ENCODE measurements around the gene FGD2. TPM values are rescaled to one million over a fixed set of nuclear protein-coding genes. Genes with fewer than 3 reads are reported as not detected.

FGD2 gene
- total RNA-seq, 1 donor from 2014 or later, result 435 TPM

DNA sequence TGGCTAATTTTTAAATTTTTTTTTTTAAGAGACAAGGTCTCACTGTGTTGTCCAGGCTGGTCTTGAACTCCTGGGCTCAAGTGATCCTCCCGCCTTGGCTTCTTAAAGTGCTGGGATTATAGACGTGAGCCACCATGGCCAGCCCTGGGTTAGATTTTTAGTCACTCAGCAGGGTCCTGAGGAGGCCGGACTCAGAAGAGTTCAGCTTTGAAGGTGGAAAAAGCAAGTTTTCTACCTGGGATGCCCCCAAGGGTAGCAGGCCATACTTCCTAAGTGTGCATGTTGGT is 44.2 kb downstream of the FGD2 start:
- H3K27ac Mint-ChIP-seq, result peak overlapping the region; percentile 98
- H3K27me3 Mint-ChIP-seq, result peaks cover 1% of the 10 kb centered on the region
- peaks cover 68% of the 10 kb centered on the region for H3K4me1 Mint-ChIP-seq
- no peak for TF ChIP-seq CTCF (IDR thresholded peaks at IDR 0.05)
- DNase-seq, result no peak
- POLR2A ChIA-PET, result interaction anchor here (0.6 to 11.8 kb wide), 12 partner anchors 11 to 297 kb away, joined by 3 to 956 read pairs (median 53); partner anchors contain the start of genes FGD2 and PIM1
- CTCF ChIA-PET, result interaction anchor here (1.3 to 11.4 kb wide), 8 partner anchors 15 to 158 kb away, joined by 3 to 289 read pairs (median 52); partner anchors contain the start of gene PIM1
- peak overlapping the region; percentile 85 for H3K4me3 Mint-ChIP-seq
- H3K9me3 Mint-ChIP-seq, result no peaks in the 10 kb centered on the region
- intact Hi-C loops (cut with micrococcal nuclease), result loop anchor here (1.0 to 2.0 kb wide), 2 partner anchors 106 to 367 kb away; no protein-coding TSS in a partner anchor
- ATAC-seq (ENCODE audit: low read depth), result peak; percentile 1
- H3K36me3 Mint-ChIP-seq (ENCODE audit: low read depth), result peaks cover 4% of the 10 kb centered on the region

DNA sequence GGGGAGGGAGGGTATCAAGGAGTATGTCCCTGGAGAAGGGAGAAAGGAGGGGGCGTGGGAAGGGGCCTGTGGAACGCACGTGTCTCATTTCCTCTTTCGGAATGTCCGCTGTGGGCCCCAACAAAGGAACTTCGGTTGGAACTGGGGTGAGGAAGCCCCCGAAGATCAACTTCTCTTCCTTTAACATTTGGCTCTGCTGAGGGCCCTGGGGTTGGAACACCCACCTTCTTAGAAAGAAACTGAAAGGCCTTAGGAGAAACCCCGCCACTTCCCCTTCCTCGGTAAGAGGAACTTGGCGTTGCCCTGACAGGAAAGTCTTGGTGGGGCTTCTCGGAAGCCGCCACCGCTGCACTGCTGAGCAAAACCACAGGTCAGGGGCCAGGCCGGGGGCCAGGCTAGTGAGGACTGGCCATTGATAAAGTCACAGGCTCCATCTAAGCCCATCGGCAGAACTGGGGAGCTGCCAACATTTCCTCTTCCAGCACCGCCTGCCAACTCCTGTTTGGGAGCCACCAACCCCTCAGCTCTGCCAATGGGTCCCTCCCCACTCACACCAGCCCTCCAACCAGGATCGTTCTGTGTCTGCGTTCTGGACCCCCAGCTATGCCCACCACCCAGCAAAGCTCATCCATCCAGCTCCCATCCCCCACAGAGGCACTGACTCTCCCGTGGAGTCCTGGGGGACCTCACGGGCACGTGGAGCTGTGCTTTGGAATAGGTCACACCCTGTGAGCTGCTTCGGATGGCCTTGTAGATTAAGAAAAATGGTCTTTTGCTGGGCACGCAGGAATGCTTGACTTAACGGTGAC is 44.8 kb downstream of the FGD2 start:
- intact Hi-C loops (cut with micrococcal nuclease), result loop anchor here (1.0 to 2.0 kb wide), 2 partner anchors 105 to 367 kb away; no protein-coding TSS in a partner anchor
- CTCF ChIA-PET, result interaction anchor here (0.6 to 11.4 kb wide), 17 partner anchors 10 to 165 kb away, joined by 3 to 289 read pairs (median 7); partner anchors contain the start of genes C6orf89 and PIM1
- Mint-ChIP-seq H3K4me3 (peak overlapping the region; percentile 85), H3K27ac (peak overlapping the region; percentile 98), H3K4me1 (peaks cover 68% of the 10 kb centered on the region), H3K27me3 (peaks cover 1% of the 10 kb centered on the region), H3K36me3 (ENCODE audit: low read depth) (peaks cover 4% of the 10 kb centered on the region), H3K9me3 (no peaks in the 10 kb centered on the region)
- POLR2A ChIA-PET, result interaction anchor here (0.6 to 11.8 kb wide), 24 partner anchors 8 to 298 kb away, joined by 3 to 956 read pairs (median 6); partner anchors contain the start of genes FGD2, MTCH1, PIM1 and PPIL1
- DNase-seq (peak; percentile 71), ATAC-seq (ENCODE audit: low read depth) (peak; percentile 48)
- TF ChIP-seq CTCF (IDR thresholded peaks at IDR 0.05), result no peak

GRCh38 chr6:37050854-37051137 is 45.3 kb downstream of the FGD2 start:
- peak overlapping the region; percentile 85 for H3K4me3 Mint-ChIP-seq
- no peak for ATAC-seq (ENCODE audit: low read depth)

DNA sequence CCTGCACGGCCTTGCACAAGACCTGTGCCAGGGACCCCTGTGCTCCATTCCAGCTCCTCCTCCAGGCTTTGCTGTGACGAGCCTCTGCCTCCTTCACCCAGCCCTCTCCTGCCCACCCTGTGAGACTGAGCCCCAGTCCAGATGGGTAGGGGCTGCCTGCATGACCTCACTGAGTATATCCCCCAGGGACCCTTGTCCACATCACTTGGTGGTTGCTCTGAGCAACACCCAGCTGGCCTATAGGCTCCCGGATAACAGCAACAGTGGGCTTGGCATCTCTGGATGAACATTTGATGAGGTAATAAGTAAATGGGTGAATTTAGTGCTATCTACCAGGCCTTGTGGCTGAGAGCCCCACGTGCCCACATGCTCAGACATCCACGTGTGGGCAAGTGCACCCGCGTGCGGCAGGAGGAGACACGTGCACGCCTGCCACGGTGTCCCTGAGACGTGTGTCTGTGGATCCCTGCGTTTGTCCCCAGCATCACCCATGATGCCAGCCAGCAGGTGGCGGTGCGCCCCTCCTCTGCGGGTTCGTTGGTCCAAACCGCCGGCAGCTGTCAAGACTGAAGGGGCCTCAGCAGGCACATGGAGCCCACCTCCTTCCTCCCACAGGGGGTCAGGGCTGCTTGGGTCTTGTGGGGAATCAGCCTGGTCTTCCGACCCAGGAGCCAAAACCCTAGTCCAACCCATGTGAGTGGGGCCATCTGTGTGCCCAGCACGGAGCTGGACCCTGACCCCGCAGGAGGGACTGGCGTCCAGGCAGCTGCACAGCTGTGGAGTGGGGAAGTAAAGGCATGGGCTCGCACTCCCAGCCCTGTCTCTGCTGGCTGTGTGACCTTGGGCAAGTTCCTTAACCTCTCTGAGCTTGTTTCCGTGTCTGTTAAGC is 45.9 kb downstream of the FGD2 start:
- CTCF ChIA-PET, result interaction anchor here (0.6 to 11.4 kb wide), 30 partner anchors 9 to 282 kb away, joined by 3 to 289 read pairs (median 4); partner anchors contain the start of genes C6orf89 and PIM1
- Mint-ChIP-seq H3K9me3 (no peaks in the 10 kb centered on the region), H3K4me3 (peak overlapping the region; percentile 64), H3K4me1 (peaks cover 58% of the 10 kb centered on the region), H3K27ac (peak overlapping the region; percentile 98), H3K36me3 (ENCODE audit: low read depth) (no peaks in the 10 kb centered on the region), H3K27me3 (peaks cover 1% of the 10 kb centered on the region)
- DNase-seq (peak; percentile 89), ATAC-seq (ENCODE audit: low read depth) (peak; percentile 44)
- POLR2A ChIA-PET, result interaction anchor here (0.8 to 11.8 kb wide), 25 partner anchors 9 to 296 kb away, joined by 3 to 956 read pairs (median 6); partner anchors contain the start of genes FGD2, MTCH1, PIM1 and PPIL1
- no peak for TF ChIP-seq CTCF (IDR thresholded peaks at IDR 0.05)
- intact Hi-C loops (cut with micrococcal nuclease), result loop anchor here (1.0 to 2.0 kb wide), 8 partner anchors 18 to 369 kb away; partner anchors contain the start of gene C6orf89

More at GRCh38 chr6:37050854-37051137, 45.3 kb downstream of the FGD2 start:
- peaks cover 1% of the 10 kb centered on the region for H3K27me3 Mint-ChIP-seq
- no peak for TF ChIP-seq CTCF (IDR thresholded peaks at IDR 0.05)
- ChIA-PET POLR2A (interaction anchor here (0.8 to 11.8 kb wide), 23 partner anchors 9 to 295 kb away, joined by 3 to 956 read pairs (median 7); partner anchors contain the start of genes FGD2, MTCH1, PIM1 and PPIL1), CTCF (interaction anchor here (0.6 to 11.4 kb wide), 22 partner anchors 8 to 165 kb away, joined by 3 to 289 read pairs (median 6); partner anchors contain the start of genes C6orf89 and PIM1)
- no peaks in the 10 kb centered on the region for H3K9me3 Mint-ChIP-seq
- DNase-seq, result peak; percentile 31
- H3K4me1 Mint-ChIP-seq, result peaks cover 64% of the 10 kb centered on the region
- H3K27ac Mint-ChIP-seq, result peak overlapping the region; percentile 98
- intact Hi-C loops (cut with micrococcal nuclease), result loop anchor here (1.0 to 2.0 kb wide), 9 partner anchors 17 to 368 kb away; partner anchors contain the start of gene C6orf89
- H3K36me3 Mint-ChIP-seq (ENCODE audit: low read depth), result no peaks in the 10 kb centered on the region
